Epithelial cell of proximal tubule (primary cell): Measurements from ENCODE around the gene FREM2. TPM values are rescaled to one million over a fixed set of nuclear protein-coding genes. Genes with fewer than 3 reads are reported as not detected.
A peak's percentile ranks its signal among the peaks of the same experiment; 100 is the strongest.

ENCODE experiments used
- DNase-seq: peaks from one replicate; pipeline ENCODE4 v3.0.0-alpha.2; 2011; ENCODE audit warnings: low read depth
- H3K4me3 ChIP-seq: 2 replicates; pipeline ENCODE4 v1.5.1; 2011; ENCODE audit warnings: low read depth, mild to moderate bottlenecking, low read length
- total RNA-seq: library from RNA; depleted of rRNA; stranded (reverse); fragments of >200 nt; gene quantifications from 2 replicates; pipeline ENCODE4 v1.2.3, GENCODE V29; 2015
- TF ChIP-seq, protein P1 (sequence below): conservative IDR thresholded peaks from 2 replicates; pipeline ENCODE4 v1.5.1; 2012; ENCODE audit warnings: low read depth, mild to moderate bottlenecking, low read length

The FREM2 gene
- total RNA-seq, 1 donor from 2014 or later = 3.7 TPM

DNA sequence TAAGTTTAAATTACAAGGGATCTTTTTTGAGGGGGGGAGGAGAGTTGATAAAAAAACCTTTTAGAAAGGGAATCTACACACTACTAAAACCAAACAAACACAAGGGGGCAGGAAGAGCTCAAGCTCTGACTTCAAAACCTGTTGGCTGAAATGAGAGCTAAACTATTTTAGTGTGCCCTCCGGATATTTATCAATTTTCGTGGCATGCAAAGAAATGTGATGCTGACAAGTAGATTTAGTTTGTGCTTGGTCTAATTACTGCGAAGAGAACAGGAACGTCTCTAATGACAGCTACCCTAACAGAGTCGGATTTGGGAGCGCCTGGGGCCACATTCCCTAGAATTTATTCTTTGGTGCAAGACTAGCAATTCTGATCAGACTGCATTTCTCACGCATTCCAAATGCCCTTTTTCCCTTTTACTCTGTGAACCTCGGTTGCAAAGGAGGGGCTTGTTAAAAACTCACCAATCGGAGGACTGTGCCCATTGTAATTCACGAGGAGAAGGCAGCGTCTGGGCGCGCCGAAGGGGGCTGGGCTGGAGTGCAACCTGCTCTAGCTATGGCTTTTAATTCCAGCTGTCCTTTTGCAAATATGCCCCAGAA, 802 bp upstream of the FREM2 start:
- TF ChIP-seq, protein P1, sequence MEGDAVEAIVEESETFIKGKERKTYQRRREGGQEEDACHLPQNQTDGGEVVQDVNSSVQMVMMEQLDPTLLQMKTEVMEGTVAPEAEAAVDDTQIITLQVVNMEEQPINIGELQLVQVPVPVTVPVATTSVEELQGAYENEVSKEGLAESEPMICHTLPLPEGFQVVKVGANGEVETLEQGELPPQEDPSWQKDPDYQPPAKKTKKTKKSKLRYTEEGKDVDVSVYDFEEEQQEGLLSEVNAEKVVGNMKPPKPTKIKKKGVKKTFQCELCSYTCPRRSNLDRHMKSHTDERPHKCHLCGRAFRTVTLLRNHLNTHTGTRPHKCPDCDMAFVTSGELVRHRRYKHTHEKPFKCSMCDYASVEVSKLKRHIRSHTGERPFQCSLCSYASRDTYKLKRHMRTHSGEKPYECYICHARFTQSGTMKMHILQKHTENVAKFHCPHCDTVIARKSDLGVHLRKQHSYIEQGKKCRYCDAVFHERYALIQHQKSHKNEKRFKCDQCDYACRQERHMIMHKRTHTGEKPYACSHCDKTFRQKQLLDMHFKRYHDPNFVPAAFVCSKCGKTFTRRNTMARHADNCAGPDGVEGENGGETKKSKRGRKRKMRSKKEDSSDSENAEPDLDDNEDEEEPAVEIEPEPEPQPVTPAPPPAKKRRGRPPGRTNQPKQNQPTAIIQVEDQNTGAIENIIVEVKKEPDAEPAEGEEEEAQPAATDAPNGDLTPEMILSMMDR = peak; percentile 74
- peak overlapping the region; percentile 79 for H3K4me3 ChIP-seq
- DNase-seq = peak; percentile 39

DNA sequence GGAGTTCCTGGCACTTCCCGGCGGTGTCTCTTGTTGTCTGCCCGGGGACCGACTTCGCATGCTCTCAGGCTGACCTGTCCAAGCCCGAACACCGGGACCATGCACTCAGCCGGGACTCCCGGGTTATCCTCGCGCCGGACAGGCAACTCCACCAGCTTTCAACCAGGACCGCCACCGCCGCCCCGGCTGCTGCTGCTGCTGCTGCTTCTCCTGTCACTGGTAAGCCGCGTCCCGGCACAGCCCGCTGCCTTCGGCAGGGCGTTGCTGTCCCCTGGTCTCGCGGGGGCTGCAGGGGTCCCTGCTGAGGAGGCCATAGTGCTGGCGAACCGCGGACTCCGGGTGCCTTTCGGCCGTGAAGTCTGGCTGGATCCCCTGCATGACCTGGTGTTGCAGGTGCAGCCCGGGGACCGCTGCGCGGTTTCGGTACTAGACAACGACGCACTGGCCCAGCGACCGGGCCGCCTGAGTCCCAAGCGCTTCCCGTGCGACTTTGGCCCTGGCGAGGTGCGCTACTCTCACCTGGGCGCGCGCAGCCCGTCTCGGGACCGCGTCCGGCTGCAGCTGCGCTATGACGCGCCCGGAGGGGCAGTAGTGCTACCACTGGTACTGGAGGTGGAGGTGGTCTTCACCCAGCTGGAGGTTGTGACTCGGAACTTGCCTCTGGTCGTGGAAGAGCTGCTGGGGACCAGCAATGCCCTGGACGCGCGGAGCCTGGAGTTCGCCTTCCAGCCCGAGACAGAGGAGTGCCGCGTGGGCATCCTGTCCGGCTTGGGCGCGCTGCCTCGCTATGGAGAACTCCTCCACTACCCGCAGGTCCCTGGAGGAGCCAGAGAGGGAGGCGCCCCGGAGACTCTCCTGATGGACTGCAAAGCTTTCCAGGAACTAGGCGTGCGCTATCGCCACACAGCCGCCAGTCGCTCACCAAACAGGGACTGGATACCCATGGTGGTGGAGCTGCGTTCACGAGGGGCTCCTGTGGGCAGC, 661 bp downstream of the FREM2 start:
- DNase-seq = no peak
- H3K4me3 ChIP-seq = peak overlapping the region; percentile 79
- TF ChIP-seq, protein P1 = no peak

GRCh38 chr13:38688674-38689073, 1.8 kb downstream of the FREM2 start:
- no peak for DNase-seq
- TF ChIP-seq, protein P1 = no peak
- H3K4me3 ChIP-seq = no peak overlapping the region

GRCh38 chr13:38690231-38690630, 3.4 kb downstream of the FREM2 start:
- no peak for DNase-seq
- no peak overlapping the region for H3K4me3 ChIP-seq
- TF ChIP-seq, protein P1 = no peak

- TF ChIP-seq, protein P1 = no peak
- no peak for DNase-seq
- no peak overlapping the region for H3K4me3 ChIP-seq
Measured at GRCh38 chr13:38693168-38693567, 6.3 kb downstream of the FREM2 start.

DNA sequence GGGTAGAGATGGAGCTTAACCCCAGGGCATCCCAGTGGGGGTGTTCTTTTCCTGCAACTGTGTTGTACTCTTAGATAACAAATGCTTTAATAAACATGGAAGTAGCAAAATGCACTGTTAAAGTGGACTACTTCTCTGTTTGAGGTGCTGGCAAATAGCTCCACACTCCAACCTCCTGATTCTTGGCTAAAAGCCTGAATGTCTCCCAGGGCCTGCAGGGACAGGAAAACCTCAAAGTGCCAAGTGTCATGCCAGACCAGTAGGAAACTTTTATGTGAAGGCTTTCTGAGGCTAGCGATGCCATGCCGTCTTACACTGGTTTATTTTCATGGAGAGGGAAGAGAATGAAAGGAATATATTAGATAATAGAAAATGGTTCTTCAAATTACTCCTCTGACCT, 6.8 kb downstream of the FREM2 start:
- H3K4me3 ChIP-seq = no peak overlapping the region
- TF ChIP-seq, protein P1 = no peak
- no peak for DNase-seq
